Globus pallidus (tissue), 1 donor: ENCODE results near the gene EGFR.

Experiments
- DNase-seq: peaks from one replicate; pipeline ENCODE4 v3.0.0-alpha.2; 2015; ENCODE audit warnings: low spot score

EGFR gene

DNA sequence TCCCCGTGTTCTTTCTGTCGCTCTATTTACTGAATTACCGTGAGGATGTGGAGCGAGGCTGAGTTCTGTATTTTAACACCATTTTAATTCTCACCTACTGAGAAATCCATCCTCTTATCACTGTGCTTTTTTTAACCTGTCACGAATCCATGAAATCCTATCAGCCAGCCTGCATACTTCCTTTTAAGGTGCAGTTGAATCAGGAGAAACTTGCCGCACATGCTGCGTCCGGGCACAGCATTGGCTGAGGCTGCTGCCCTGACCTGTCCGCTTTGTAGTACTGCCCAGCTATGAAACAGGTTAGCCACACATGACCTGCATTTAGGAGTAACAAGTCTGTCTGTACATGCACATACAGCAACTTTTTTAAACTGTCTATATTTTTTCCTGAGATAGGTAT lies 82.5 kb downstream of the EGFR start:
- no peak for DNase-seq

DNA sequence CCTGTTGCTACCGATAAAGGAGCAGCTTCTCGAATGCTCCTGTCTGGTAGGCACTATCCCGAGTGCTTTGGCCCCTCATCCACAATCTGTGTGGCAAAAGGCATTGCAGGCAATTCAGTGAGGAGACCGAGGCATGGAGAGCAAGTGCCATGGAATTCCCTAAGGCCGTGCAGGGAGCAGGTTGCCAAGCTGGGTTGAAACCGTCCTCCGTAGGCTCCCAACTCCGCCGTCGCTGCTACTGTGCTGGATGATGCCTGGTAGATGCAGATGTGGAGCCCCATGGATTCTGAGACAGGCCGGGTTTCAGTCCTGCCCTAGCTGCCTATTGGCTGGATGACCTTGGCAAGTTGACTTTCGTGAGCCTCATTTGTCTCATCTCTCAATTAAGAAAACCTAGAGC lies 85.3 kb downstream of the EGFR start:
- no peak for DNase-seq

DNA sequence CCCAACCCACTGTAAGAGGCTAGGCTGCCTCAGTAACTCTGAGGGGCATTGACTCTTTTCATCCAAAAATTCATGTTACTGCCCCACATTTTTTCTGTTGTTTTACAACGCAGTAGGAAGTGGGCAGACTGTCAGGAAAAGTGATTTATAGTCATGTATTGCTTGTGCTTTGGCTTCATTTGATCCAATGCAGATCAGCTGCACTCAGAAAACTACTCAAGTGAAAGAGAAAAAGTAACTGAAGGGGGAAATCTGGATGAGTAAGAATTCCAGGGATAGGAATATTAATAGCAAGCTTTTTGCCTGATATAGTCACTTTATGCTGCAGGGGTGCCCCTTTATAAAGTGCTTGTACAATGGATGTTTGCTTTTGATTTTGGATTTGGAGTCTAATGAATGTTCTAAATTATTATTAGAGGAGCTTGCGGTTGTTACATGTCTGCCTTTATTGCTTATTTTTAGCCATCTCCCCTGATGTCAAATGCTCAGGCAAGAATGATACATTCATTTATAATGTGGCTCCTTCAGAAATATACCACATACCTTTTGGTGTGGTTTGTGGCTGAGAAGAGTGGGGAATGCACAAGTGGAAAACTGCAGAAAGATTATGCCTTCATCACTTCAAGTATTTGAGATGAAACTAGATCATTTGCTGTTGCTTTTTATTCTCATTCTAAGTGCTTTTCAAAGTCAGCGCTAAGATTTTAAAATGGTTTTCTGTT lies 86.1 kb downstream of the EGFR start:
- no peak for DNase-seq

DNA sequence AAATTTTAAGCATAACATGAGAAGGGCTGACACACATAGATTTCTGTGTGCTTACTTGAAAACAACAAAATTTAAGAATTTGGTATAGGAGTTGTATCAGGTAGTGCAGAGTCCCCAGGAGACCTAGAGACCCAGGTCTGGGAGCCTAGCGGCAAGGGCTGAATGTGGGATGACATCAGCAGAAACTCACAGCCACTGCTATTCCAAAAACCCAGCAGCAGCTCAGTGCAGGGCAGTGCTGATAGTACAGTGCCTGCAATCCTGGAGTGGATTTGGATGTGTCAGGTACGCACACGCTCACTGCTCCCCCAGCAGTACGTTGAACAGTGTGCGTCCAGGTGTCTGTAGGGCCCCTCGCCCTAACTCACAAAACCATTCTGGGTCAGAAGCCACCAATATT lies 87.1 kb downstream of the EGFR start:
- DNase-seq = no peak

DNA sequence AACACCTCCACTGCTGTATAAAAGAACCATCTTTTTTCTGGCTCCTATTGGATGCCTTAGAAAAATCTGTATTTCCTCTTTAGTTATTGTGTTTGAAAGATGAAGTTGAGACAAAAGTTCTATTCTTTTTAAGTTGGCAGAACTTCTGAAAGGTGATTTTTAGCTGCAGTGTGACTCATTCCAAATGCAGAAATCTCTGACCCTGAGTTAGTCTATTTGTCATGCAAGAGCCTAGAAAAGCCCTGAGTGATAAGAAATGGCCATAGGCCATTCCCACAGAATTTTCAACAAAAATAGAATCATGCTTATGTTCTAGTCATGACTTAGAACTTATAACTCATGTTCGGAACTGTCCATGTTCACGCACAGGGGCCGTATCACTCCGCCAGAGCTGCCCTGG lies 89.1 kb downstream of the EGFR start:
- DNase-seq = no peak

DNA sequence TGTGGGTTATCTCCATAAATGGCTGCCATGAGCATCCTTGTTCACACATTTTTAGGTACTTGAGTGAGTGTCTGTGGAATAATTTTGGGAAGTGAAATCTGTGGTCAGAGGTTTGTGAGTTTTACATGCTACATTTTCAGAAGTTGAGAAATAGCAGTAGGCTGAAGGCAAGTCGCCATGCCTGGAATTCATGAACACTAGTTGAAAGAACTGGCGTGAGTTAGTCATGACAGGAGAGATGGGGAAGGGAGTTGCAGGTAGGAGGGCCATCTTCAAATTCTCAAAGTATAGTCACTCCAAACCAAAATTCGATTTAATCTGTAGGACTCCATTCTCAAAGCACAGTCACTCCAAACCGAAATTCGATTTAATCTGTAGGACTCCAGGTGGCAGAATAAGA lies 89.6 kb downstream of the EGFR start:
- no peak for DNase-seq

DNA sequence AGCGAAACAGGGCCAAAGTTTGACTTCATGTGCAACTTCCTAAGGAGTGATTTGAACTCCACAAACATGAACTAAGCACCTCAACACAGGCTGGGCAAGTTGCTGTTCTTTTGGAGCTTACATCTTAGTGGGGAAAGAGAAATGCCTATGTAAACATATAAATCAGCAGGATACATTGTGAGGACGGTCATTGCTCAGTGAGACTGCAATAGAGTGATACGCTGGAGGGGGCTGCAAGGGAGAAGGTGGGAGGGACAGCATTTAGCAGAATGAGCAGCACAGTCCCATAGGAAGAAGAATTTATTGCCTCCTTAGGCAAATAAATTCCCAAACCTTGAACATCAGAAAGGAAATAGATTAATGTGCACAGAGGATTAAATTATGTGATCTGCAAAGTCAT lies 90.0 kb downstream of the EGFR start:
- DNase-seq = no peak

DNA sequence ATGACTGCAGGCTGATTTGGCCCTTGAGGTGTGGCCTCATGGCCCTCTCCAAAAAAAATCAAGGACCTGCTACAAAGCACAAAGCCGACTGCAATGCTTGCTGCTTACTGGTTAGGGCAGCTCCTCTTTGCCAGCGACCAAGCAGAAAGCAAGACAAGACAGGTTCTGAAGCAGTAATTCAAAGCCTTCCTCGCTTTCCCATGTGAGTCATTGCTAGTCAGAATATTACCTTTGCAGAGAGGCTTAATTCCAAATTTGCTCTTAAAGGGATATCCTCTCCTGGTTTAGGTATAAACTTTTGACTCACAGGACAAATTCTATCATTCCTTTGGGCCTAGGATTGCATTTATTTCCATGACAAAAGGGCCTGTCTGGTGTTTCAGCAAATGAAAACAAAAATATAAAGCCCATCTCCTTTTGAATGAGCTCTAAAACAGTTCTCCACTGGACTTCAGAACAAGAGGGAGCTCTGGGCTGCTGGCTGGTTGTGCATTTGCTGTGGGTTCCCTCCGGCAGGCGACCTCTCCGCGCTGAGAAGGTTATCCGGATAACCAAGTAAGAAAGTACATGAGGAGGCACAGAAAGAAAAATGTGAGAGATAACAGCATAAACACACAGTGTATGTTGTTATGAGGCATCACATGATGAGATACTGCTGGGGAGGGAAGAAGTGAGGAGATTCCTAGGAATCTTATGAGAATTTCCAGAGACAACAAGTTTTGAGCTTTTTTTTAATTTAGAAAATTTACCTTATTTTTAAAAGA lies 90.8 kb downstream of the EGFR start:
- no peak for DNase-seq

DNA sequence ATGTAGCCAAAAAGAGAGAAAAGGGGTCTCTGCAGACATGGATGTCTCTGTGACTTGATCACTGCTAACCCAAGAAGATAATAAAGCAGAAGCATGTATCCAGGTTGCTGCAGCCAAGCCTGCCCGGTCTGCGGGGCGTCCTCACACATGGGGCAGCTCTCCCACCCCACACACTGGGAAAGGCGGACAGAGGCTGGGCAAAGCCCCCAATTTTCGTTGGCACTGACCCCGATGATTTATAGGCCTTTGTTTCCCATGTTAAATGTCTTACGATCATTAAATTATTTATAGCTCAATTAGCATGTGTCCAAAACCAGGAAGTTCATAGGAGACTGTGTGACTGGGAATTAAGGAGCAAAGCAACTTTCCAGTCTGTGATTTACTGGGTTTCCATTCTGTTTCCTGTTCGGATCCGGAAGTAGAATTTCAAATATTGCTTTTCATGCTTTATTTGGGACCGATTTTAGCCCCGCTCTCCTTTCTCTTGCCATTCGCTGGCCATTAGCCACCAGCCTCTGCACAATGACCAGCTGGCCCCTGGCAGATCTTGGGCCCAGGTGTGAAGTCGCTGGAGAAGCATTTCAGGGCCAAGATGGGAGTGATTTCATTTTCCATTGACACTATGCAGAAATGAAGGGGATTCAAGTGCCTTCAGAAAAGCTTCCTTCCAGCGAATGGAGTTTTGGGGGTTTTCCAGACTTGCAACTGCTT lies 91.6 kb downstream of the EGFR start:
- DNase-seq = no peak

DNA sequence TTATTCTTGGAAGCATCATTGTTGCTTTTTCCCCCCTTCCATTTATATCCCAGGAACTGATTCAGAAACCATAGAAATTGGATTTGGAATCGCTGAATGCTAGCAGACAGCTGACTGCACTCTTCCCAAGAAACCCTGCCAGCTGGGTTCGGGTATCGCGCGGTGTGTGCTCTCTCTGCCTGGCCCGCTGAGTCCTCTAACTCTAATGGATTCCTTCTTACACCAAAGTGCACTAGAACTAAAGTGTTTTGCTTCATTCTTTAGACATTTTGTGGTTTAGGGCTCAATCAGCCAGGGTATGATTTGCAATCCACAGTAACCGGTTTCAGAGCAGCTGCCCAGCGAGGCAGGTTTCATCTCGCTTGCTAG lies 92.2 kb downstream of the EGFR start:
- peak; percentile 51 for DNase-seq

DNA sequence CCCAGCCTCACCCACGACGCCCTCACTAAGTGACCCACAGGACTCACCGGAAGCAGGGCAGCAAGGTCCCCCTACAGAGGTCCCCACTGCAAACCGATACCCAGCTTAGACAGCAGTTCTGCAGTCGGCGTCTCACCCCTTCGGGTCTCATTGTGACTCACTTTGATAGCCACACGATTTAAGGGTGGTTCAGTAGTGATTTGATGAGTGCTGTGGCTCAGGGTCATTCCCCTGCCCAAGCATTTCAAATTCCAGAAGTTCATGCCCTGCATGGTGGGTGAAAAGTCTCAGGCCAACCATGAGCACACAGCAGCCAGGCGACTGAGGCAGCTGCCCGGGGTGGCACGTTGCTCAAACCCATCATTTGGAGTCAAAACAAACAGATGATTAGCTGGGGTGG lies 93.2 kb downstream of the EGFR start:
- no peak for DNase-seq

DNA sequence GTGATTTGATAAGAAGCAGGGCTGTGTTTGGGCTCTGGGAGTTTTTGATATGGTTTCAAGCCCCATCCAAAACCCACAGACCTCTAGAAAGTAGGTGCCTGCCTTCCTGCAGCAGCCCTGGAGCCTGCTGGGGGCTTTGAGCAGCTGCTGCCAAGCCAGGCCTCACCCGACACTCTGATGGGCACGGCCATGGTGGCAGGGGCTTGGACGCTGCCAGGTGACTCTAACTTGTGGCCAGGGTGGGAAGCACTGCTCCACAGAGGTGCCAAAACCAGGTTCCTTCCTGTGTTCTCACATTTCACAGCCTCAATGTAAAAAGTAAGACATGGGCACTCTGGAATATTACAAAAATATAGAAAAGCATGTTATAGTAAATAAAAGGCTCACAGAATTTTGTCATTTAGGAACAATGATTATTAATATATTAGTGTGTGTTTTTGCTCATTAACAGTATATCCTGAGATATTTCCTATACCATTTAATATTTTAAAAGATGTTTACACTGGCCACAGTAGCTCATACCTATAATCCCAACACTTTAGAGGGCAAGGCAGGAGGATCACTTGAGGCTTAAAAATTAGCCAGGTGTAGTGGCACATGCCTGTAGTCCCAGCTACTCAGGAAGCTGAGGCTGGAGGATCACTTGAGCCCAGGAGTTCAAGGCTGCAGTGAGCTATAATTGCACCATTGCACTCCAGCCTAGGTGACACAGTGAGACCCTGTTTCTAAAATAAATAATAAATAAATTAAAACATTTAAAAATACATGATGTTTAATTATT lies 95.1 kb downstream of the EGFR start:
- DNase-seq = no peak

DNA sequence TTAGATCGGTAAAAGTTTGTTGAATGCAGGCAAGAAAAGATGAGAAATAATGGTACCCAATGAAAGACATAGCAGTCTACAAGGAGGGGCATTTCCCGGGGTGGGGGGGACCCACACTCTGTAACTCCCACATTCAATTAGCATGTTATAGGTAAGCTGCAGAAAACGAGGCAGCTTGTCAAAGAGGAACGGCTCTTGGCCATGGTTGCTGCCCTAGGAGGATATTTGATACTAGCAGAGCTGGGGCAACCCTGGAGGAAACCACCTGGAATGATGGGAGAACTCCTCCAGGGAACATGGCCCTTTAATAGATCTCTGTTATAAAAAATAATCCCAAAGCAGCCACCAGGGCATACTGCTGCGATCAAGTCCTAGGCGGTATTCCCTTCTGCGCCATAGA lies 98.5 kb downstream of the EGFR start:
- no peak for DNase-seq

DNA sequence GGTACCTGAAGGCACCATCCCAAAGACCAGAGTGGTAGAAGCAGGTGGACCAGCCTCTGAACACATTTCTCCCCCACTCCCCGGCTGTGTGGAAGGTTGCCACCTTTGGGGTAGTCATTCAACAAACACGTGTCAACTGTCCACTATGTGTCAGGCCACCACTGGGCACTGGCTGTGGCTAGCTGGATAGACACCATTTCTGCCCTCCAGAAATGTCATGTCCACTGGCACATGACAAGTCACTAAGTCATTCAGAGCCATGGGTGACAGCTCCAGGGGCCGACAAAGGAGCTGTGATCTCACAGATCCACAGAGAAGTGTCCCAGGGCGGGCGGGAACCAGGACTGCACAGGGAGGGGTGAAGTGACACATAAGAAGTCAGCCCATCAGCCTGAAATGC lies 99.6 kb downstream of the EGFR start:
- DNase-seq = no peak

DNA sequence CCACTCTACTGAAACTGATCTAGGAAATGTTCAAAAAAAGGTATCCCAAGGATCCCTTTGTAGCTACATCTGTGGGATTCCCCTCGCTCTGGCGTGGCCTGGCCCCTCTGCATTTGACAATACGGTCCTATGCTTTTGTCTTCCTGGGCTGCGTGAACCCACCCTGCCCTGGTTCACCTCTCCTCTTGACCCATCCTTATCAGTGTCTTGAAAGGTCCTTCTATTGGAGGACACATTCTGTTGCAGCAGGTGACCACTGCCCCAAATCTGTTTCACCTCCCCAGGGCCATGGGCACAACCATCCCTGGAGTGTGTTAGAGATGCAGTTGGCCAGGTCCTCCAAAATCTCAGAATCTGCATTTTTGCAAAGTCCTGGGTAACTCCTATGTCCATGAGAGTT lies 100.8 kb downstream of the EGFR start:
- DNase-seq = no peak

DNA sequence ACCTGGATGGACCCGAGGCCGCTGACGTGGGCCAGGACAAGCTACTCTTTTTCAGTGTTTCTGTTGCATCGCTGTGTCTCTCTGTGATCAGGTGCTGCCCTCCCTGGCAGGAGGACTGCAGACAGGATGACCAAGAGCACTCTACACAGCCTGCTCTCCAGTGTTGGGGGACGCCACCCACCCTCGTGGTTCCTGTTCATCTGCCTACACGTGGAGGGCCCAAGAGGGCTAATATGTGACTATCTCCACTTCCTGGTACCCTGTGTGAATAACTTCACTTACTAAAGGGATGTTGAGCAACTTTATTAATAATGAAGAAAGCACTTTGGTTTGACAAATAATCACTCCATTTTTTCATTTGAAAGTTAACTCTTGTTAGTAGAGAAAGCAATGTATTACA lies 101.3 kb downstream of the EGFR start:
- DNase-seq = no peak

DNA sequence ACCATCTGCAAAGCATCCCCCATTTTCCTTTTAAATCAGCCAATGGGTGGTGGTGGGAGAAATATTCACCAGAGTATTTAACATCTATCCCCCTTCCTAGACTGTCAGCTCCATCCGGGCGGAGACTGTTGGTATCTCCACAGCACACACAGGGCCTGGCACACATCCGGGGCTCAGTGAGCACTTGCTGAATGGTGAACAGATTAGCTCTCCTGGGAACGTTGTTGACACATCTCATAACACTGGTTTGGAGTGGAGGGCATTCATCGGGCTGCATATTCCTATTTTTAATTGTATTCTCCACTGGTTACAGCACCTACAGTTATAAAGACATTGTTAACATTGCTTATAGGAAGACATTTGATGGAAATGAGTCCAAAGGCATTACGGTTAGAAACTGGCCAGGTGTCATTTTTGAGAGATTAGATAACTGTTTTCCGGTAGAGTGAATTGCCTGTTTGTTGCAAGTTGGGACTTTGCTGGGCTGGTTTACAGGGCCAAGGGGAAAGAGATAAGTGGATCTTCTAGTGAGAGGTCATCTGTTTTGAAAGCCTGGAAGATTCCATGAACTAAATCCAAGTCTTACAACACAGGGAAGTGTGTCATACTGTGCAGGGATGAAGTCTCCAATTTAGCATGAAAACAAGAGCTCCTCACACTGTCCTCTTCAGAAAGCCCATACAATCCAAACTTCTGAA lies 101.8 kb downstream of the EGFR start:
- DNase-seq = no peak

DNA sequence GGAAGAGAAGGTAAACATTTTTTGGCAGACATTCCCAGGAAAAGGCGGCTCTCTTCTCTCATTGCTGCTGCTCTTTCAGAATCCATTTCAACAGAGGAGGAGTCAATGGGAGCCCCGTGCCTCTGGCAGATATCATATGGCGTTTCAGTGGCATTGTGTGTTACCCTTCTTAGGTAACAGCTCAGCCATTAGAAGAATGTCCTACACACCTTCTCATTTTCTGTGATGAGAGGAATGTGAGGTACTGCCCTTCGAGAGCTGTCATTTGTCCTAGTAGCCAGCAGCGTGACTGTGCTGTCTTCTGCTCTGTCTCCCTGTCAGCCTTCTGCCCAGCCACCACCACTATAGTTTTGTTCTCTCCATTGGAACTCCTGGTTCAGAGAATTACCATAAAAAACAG lies 102.4 kb downstream of the EGFR start:
- no peak for DNase-seq

DNA sequence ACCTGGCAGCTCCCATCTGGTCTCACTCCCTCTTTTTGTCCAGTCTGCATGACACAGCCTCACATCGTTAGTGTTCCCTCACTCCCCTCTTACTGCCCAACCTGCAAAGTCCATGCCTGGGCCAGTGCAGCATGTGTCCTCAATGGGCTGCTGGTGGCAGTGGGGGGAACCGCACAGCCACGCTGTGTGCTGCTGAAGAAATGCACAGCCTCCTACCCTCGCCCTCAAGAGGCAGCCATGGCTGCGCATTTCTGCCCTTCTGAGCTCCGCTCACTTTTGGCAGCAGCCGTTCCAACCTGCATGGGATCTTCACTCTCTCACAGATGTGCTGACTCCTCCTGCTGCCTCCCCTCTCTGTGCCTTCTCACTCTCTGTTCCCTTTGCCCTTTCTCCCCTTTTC lies 103.4 kb downstream of the EGFR start:
- DNase-seq = no peak

DNA sequence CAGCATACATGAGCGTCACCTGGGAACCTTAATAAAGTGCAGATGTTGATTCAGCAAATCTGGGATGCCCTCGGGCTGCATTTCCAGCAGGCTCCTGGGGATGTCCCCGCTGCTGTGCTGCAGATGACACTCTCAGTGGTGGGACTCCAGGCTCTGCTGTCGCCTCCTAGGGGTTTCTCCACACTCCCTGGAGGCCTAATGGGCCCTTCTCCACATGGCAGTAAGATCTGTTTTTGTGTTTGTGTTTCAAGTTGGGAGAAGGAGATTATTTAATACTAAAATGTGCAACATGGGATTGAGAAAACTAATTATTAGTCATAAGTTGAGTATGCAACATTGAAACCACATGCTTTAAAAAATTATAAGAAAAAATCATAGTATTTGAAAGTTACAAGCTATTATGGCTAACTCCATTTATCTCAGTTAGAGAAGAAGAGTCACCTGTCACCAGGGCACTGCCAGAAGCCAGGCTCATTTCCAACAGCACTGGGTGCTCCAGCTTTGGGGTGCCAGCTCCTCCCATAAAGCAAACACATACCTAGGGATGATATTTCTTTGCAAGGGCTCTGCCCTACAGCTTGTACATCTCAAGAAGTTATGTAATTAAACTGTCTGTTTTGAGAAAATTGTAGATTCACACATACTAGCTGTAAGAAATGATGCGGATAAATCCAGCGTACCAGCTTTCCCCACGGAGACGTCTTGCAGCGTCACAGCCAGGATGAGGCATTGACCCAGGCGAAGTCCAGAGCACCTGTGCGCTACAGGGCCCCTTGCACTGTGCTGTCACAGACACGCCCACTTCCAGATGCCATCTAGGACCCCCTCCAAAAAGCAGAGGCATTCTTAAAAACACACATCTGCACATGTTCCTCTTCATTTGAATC lies 106.4 kb downstream of the EGFR start:
- no peak for DNase-seq

DNA sequence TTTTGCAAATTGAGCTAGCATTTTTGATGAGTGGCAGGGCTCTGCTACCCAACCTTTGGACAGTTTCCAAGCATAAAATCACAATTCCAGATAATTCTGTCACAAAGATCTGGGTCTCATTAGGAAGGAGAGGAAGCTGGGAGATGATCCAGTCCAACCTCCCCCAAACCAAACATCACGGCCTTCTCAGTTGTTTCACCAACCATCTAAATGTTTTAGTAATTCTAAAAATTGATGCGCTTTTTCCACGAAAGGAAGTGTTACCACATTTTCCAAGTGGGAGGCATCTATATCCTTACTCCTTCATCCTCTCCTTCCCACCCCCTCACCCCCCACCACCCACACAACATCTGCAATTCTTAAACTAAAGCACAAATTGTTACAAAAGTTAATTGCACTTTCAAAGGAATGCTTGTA lies 108.3 kb downstream of the EGFR start:
- DNase-seq = no peak
